Measurements from ENCODE around the gene ANKRD29.

DNA sequence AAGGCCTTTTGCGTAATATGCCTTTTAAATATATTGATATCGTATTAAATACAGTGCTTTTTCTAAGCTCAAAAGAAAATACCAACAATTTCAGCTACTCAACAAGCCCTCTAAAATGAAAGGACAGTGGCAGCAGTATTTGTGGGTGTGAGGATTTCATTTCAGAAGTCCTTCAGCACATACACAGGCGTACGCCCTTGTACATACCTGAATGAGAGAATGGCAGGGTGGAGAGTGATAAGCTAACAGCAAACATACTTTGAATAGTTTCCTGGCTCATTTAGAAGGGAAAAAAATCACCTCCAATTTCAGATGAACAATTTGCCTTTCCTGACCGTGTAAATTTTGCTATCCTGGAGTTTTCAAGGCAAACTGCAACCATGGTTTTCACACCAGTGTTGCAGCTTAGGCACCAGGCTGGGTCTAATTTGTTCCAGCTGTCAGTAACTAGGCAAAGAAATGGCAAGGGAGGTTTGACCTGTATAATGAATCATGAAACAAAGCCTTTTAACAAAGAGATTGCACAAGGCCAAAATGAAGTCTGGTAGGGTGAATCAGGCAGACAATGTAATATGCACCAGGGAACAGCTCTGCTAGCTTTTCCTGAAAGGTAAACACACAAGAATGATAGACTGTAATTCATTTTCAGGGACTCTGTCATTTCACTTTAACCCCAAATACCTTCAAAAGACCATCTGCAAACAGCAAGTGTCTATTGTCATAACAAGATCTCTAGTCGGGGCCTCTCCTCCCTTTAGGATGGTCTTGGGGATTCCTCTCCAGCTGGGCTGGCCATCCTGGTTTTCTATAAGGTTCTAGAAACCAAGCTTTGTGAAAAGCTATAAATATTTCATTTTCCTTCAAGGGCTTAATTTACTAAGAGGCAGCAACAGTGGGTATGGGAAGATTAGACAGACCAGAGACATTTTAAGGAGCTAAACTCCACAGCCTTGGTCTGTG, 11.5 kb downstream of the ANKRD29 start:
- TF ChIP-seq, protein P1, sequence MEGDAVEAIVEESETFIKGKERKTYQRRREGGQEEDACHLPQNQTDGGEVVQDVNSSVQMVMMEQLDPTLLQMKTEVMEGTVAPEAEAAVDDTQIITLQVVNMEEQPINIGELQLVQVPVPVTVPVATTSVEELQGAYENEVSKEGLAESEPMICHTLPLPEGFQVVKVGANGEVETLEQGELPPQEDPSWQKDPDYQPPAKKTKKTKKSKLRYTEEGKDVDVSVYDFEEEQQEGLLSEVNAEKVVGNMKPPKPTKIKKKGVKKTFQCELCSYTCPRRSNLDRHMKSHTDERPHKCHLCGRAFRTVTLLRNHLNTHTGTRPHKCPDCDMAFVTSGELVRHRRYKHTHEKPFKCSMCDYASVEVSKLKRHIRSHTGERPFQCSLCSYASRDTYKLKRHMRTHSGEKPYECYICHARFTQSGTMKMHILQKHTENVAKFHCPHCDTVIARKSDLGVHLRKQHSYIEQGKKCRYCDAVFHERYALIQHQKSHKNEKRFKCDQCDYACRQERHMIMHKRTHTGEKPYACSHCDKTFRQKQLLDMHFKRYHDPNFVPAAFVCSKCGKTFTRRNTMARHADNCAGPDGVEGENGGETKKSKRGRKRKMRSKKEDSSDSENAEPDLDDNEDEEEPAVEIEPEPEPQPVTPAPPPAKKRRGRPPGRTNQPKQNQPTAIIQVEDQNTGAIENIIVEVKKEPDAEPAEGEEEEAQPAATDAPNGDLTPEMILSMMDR (IDR thresholded peaks at IDR 0.05; ENCODE audit: extremely low read depth in 1 of 2, insufficient read depth in 1 of 2, low read depth in 1 of 2, low read length in 2 of 2) = no peak
- TF ChIP-seq POLR2A (IDR thresholded peaks at IDR 0.05; ENCODE audit: low read depth, low read length) (no peak), POLR2AphosphoS5 (IDR thresholded peaks at IDR 0.05; ENCODE audit: insufficient read depth, low read depth, low read length) (no peak)
